Subcutaneous abdominal adipose tissue (tissue), 5 donors: ENCODE measurements around the gene USHBP1.
"Not testable (repeated sequence)": the region's sequence is repeated elsewhere in the genome, so short reads cannot be mapped to it uniquely, and the experiment has no call there.

Experiments used
- H3K27ac ChIP-seq: one replicate; pipeline ENCODE4 v1.7.0; 2013; ENCODE audit warnings: low read depth, mild to moderate bottlenecking, inconsistent platforms, low read length, moderate library complexity
- H3K27me3 ChIP-seq, 5 donors: one replicate each; pipeline ENCODE4 v1.7.0; 2013; ENCODE audit warnings: low read length in 5 of 5, inconsistent platforms in 1 of 5; ENCODE audit not compliant: control insufficient read depth in 5 of 5, insufficient read depth in 4 of 5
- H3K36me3 ChIP-seq, 5 donors: one replicate each; pipeline ENCODE4 v1.7.0; 2013; ENCODE audit warnings: low read length in 5 of 5; ENCODE audit not compliant: control insufficient read depth in 5 of 5, insufficient read depth in 5 of 5
- H3K4me1 ChIP-seq, 5 donors: one replicate each; pipeline ENCODE4 v1.7.0; 2013; ENCODE audit warnings: low read length in 5 of 5, mild to moderate bottlenecking in 3 of 5, moderate library complexity in 1 of 5; ENCODE audit not compliant: control insufficient read depth in 5 of 5, insufficient read depth in 5 of 5
- H3K4me3 ChIP-seq, 5 donors: one replicate each; pipeline ENCODE4 v1.7.0; 2013; ENCODE audit warnings: low read length in 5 of 5, low read depth in 1 of 5
- H3K9ac ChIP-seq, 5 donors: one replicate each; pipeline ENCODE4 v1.7.0; 2013; ENCODE audit warnings: low read length in 5 of 5, mild to moderate bottlenecking in 4 of 5, moderate library complexity in 3 of 5
- H3K9me3 ChIP-seq, 5 donors: one replicate each; pipeline ENCODE4 v1.7.0; 2013; ENCODE audit warnings: low read length in 5 of 5; ENCODE audit not compliant: control insufficient read depth in 5 of 5
- donor health status: healthy.
- donor health status: healthy.
- donor health status: healthy.
- donor health status: healthy.
- donor health status: healthy.

USHBP1 gene

DNA sequence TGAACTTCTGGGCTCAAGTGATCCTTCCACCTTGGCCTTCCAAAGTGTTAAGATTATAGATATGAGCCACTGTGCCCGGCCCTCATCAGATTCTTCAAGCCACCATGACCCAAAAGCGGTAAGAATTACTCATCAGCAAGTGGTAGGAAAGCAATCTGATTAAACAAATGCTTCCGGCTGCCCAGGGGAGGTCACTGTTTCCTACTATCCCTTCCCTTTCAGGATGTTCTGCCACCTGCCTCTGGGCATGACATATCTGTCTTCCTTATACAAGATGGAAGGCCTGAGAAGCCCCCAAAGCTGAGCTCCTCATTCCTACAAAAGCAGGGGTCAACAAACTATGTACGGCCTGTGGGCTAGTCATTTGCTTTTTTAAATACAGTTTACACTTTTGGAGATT lies 31.7 kb upstream of the USHBP1 start:
- peaks cover 0 to 18% (median 7%) of the 10 kb centered on the region in 5 donors for H3K36me3 ChIP-seq
- H3K4me1 ChIP-seq = peaks cover 0 to 12% (median 10%) of the 10 kb centered on the region in 5 donors
- no peaks in the 10 kb centered on the region for H3K27me3 ChIP-seq
- H3K27ac ChIP-seq = no peak overlapping the region
- no peak overlapping the region for H3K4me3 ChIP-seq
- H3K9me3 ChIP-seq = peaks cover 0 to 4% (median 3%) of the 10 kb centered on the region in 5 donors
- no peak overlapping the region for H3K9ac ChIP-seq

DNA sequence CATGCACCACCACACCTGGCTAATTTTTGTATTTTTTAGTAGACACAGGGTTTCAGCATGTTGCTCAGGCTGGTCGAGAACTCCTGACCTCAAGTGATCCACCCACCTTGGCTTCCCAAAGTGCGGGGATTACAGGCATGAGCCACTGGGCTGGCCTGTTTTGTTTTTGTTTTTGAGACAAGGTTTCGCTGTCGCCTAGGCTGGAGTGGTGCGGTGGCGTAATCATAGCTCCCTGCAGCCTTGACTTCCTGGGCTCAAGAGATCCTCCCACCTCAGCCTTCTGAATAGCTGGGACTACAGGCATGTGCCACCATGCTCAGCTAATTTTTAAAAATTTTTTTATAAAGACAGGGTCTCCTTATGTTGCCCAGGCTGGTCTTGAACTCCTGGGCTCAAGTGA lies 31.0 kb upstream of the USHBP1 start:
- not testable (repeated sequence) for H3K9ac ChIP-seq, H3K27me3 ChIP-seq, H3K27ac ChIP-seq, H3K9me3 ChIP-seq, H3K4me3 ChIP-seq
- Histone ChIP-seq H3K4me1 (peaks cover 0 to 12% (median 10%) of the 10 kb centered on the region in 5 donors), H3K36me3 (peaks cover 0 to 13% (median 4%) of the 10 kb centered on the region in 5 donors)

DNA sequence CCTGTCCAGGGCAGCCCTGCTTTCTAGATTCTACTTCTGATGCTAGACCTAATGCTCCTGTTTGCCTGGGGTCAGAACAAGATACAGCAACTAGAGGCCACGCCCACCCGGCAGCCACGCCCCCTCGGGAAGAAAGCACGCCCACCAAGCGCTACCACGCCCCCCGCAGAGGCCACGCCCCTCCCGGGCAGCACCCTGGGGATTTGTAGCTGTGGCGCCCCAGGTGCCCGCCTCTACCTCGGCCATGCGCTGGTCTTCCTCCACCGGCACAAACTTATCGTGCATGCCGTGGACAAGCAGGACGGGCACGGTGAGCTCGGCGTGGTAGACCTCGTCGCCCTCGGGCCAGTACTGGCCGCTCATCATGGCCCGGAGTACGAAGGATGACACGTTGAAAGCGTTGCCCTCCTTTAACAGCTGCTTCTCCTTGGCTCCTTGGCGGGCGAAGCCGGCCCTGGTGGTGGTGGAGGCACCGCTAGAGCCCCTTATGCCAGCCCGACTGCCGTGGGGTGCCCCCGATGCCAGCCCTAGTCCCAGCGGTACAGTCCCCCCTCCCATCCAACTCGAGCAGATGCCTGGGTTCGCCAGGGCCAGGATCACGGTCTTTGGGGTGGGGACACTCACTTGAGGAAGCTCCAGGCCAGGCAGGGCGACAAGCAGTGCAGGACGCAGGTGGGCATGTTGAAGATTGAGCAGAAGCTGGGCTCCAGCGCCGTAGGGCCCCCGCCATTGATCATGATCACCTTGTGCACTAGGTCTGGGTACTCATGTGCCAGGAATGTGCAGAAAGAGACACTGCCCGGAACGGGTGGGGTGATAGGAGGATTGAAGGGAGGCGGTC lies 29.7 kb upstream of the USHBP1 start:
- Histone ChIP-seq H3K4me1 (peaks cover 0 to 14% (median 10%) of the 10 kb centered on the region in 5 donors), H3K9me3 (peaks cover 0 to 4% (median 3%) of the 10 kb centered on the region in 5 donors), H3K9ac (no peak overlapping the region), H3K4me3 (no peak overlapping the region), H3K27ac (no peak overlapping the region), H3K36me3 (peaks cover 0 to 12% (median 4%) of the 10 kb centered on the region in 5 donors), H3K27me3 (no peaks in the 10 kb centered on the region)

DNA sequence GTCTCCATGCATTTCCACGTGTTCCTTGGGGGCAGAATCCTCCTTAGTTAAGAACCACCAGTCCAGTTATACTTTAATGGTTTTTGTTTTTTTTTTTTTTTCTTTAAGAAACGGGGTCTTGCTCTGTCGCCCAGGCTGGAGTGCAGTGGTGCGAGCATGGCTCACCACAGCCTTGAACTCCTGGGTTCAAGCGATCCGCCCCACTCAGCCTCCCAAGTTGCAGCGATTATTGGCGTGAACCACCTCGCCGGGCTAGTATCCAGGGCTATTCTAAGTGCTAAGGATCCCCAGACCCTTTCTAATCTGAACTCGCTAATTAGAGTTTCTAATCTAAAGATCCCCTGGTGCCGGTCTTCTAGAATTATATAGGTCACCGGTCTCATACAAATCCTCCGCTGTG lies 29.1 kb upstream of the USHBP1 start:
- Histone ChIP-seq H3K36me3 (peaks cover 0 to 11% (median 4%) of the 10 kb centered on the region in 5 donors), H3K9me3 (peaks cover 0 to 4% (median 3%) of the 10 kb centered on the region in 5 donors), H3K9ac (no peak overlapping the region), H3K27me3 (no peaks in the 10 kb centered on the region), H3K4me3 (no peak overlapping the region), H3K4me1 (peaks cover 0 to 14% (median 10%) of the 10 kb centered on the region in 5 donors), H3K27ac (no peak overlapping the region)

DNA sequence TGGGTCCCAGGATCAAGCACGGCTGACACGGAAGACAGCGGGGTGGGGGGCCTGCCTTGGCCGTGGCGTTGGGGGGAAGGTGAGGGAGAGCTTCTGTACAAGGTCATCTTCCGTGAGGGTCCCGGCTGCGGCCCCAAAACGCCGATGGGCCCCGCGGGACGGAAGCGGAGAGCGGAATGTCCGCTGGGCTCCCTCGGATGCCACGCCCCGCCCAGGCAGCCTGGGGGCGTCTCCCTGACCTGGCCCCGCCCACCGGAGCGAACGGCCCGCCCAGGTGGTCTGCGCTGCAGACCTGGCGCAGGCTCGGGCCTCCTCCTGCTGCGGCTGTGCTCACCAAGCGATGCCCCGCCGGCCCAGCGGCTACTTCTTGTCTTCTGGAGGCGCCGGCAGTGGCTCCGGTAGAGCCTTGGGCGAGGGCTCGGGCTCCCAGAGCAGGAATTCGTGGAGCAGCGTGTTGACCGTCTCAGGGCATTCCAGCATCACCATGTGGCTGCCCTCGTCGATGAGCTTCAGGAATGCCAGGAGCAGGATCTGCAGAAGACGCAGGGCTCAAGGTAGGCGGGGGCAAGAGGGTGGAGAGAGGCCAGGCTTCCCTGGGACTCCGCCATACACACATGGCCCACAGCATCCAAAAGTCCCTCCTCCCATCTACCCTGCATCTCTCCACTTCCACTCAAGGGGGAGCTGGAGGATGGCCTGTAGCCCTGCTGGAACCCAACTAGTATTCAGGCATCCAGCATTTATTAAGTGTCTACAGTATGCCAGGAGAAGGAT lies 27.9 kb upstream of the USHBP1 start:
- peaks cover 0 to 5% (median 0%) of the 10 kb centered on the region in 5 donors for H3K27me3 ChIP-seq
- peaks cover 0 to 6% (median 0%) of the 10 kb centered on the region in 5 donors for H3K36me3 ChIP-seq
- peak overlapping the region in 3 of 5 donors; percentile 38 to 45 (median 43) for H3K9ac ChIP-seq
- no peak overlapping the region for H3K27ac ChIP-seq
- peak overlapping the region; percentile 63 to 73 (median 70) for H3K4me3 ChIP-seq
- H3K4me1 ChIP-seq = peaks cover 0 to 14% (median 10%) of the 10 kb centered on the region in 5 donors
- no peaks in the 10 kb centered on the region for H3K9me3 ChIP-seq

DNA sequence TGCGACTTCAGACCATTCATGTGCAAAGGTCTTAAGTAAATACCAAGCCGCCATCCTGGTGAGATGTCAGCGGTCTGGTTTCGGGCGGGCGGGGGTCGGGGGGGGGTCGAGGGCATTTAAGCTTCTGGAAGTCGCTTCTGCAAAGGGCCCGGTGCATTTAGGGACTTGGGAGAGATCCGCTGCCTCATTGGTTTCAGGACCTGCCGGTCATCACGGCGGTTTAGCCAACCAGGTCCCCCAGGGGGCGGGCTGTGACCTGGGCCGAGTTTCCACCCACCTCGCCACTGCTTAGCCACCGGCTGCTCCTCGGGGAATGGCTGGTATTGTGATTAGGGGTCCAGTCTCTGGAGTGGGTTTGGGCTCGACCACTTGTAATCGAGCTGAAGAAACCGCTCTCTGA lies 24.9 kb upstream of the USHBP1 start:
- H3K9me3 ChIP-seq = no peaks in the 10 kb centered on the region
- H3K4me3 ChIP-seq = no peak overlapping the region
- peaks cover 0 to 5% (median 0%) of the 10 kb centered on the region in 5 donors for H3K27me3 ChIP-seq
- H3K36me3 ChIP-seq = peaks cover 0 to 5% (median 0%) of the 10 kb centered on the region in 5 donors
- H3K27ac ChIP-seq = no peak overlapping the region
- no peak overlapping the region for H3K9ac ChIP-seq
- H3K4me1 ChIP-seq = peaks cover 0 to 14% (median 10%) of the 10 kb centered on the region in 5 donors

DNA sequence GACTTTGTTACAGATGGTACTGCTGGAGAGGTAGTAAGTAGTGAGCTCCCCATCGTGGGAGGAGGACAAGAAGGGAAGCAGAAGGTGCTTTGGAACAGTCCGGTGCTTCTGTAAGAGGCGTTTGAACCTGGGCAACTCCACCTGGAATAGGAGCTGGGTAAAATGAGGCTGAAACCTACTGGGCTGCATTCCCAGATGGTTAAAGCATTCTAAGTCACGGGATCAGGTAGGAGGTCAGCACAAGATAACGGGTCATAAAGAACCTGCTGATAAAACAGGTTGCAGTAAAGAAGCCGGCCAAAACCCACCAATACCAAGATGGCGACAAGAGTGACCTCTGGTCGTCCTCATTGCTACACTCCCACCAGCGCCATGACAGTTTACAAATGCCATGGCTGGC lies 22.2 kb upstream of the USHBP1 start:
- H3K9ac ChIP-seq = no peak overlapping the region
- peaks cover 0 to 15% (median 12%) of the 10 kb centered on the region in 5 donors for H3K4me1 ChIP-seq
- no peaks in the 10 kb centered on the region for H3K36me3 ChIP-seq
- H3K9me3 ChIP-seq = no peaks in the 10 kb centered on the region
- peaks cover 0 to 10% (median 8%) of the 10 kb centered on the region in 5 donors for H3K27me3 ChIP-seq
- no peak overlapping the region for H3K27ac ChIP-seq
- no peak overlapping the region for H3K4me3 ChIP-seq

DNA sequence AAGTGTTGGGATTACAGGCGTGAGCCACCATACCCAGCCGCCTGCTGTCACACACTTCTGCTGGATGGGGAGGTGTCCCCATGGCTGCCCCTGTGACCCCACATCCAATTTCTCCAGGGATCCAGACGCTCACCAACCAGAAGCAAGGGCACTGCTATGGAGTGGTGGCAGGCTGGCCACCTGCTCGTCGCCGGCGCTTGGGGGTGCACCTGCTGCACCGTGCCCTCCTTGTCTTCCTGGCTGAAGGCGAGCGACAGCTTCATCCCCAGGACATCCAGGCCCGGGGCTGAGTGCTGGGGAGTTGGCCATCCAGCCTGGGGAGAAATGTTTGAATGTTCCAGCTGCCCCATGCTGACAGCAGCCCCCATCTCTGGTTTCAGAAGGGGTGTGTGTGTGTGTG lies 21.7 kb upstream of the USHBP1 start:
- Histone ChIP-seq H3K36me3 (no peaks in the 10 kb centered on the region), H3K4me1 (peaks cover 0 to 20% (median 17%) of the 10 kb centered on the region in 5 donors), H3K9ac (no peak overlapping the region), H3K4me3 (no peak overlapping the region), H3K27me3 (peaks cover 0 to 14% (median 13%) of the 10 kb centered on the region in 5 donors), H3K9me3 (no peaks in the 10 kb centered on the region), H3K27ac (no peak overlapping the region)

DNA sequence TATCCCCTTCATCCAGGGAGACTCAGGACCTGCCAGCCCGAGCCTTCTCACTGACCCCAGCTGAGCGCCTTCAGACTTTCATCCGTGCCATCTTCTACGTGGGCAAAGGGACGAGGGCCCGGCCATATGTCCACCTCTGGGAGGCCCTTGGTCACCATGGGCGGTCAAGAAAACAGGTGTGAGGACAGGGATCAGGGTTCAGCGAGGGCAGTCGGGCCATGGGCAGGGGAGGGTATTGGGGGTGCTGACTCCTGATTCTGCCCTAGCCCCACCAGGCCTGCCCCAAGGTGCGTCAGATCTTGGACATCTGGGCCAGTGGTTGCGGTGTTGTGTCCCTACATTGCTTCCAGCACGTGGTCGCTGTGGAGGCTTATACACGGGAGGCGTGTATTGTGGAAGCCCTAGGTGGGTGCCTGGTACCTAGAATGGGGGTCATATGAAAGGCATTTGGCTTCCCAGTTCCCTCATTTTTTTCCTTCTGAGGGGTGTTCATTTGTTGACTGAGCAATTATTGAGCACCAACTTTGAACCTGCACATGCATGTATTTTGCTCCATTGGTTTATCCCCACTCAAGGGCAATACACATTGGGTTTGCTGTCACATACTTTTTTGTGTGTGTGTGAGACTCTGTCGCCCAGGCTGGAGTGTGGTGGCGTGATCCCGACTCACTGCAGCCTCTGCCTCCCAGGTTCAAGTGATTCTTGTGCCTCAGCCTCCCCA lies 21.0 kb upstream of the USHBP1 start:
- peaks cover 0 to 21% (median 17%) of the 10 kb centered on the region in 5 donors for H3K4me1 ChIP-seq
- H3K27ac ChIP-seq = no peak overlapping the region
- no peak overlapping the region for H3K9ac ChIP-seq
- H3K36me3 ChIP-seq = no peaks in the 10 kb centered on the region
- peaks cover 0 to 17% (median 14%) of the 10 kb centered on the region in 5 donors for H3K27me3 ChIP-seq
- no peak overlapping the region for H3K4me3 ChIP-seq
- H3K9me3 ChIP-seq = no peaks in the 10 kb centered on the region
